ENCODE measurements around the gene MERTK.

DNA sequence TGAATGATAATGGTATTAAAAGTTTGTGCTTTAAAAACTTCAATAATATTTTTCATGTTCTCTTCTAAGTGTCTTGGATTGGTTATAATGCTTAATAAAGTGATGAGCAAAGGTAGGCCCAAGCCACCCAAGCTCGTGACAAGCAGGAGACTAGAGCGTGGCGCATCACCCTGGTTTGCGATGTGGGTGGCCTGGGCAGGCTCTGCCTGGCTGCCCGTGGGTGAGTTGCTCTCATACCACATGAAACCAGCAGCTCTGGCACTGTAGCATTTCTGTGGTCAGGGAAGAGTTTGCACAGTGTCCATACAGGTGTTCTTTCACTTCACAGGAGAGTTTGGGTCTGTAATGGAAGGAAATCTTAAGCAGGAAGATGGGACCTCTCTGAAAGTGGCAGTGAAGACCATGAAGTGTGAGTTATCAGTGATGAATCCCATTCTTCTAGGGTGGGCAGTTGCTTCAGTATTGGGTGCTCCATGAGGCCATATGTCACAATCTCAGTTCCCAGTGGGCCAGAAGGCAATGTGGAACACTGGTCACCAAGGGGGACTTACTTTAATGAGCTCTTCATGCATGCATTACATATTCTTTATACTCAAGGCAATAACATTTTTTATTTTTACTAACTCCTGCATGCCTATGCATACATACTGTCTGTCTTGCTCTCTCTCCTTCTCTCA lies 105.3 kb downstream of the MERTK start:
- no peak for TF ChIP-seq EZH2phosphoT487 (IDR thresholded peaks at IDR 0.05; ENCODE audit: borderline replicate concordance, low read length)
- TF ChIP-seq, protein P1, sequence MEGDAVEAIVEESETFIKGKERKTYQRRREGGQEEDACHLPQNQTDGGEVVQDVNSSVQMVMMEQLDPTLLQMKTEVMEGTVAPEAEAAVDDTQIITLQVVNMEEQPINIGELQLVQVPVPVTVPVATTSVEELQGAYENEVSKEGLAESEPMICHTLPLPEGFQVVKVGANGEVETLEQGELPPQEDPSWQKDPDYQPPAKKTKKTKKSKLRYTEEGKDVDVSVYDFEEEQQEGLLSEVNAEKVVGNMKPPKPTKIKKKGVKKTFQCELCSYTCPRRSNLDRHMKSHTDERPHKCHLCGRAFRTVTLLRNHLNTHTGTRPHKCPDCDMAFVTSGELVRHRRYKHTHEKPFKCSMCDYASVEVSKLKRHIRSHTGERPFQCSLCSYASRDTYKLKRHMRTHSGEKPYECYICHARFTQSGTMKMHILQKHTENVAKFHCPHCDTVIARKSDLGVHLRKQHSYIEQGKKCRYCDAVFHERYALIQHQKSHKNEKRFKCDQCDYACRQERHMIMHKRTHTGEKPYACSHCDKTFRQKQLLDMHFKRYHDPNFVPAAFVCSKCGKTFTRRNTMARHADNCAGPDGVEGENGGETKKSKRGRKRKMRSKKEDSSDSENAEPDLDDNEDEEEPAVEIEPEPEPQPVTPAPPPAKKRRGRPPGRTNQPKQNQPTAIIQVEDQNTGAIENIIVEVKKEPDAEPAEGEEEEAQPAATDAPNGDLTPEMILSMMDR (IDR thresholded peaks at IDR 0.05; ENCODE audit: low read depth, low read length, poor library complexity, severe bottlenecking) = no peak

Data from DOHH2 (cell line).